ENCODE results near the gene LMO7. TPM values are rescaled to one million over a fixed set of nuclear protein-coding genes. Genes with fewer than 3 reads are reported as not detected.

LMO7 gene
- total RNA-seq, 1 experiment from 2014 or later: 18.5 TPM

GRCh38 chr13:75603038-75603437 is 33.1 kb upstream of the LMO7 start:
- Mint-ChIP-seq H3K27me3 (ENCODE audit: low read depth) (no peaks in the 10 kb centered on the region), H3K9me3 (peaks cover 7% of the 10 kb centered on the region; the same call in 1 of the 2 replicates), H3K4me3 (no peak overlapping the region), H3K4me1 (no peaks in the 10 kb centered on the region), H3K36me3 (peaks cover 11% of the 10 kb centered on the region), H3K27ac (no peak overlapping the region)
- ATAC-seq (no peak), DNase-seq (ENCODE audit: low spot score) (no peak)
- peak; percentile 73 for TF ChIP-seq ZNF121 (CRISPR knock-in tag; IDR thresholded peaks at IDR 0.05)
- no peak for TF ChIP-seq MYBL2 (CRISPR knock-in tag; IDR thresholded peaks at IDR 0.05)
- POLR2A ChIA-PET: no interaction called here
- CTCF ChIA-PET: no interaction called here

GRCh38 chr13:75607447-75607846 is 28.7 kb upstream of the LMO7 start:
- CTCF ChIA-PET: interaction anchor here (0.8 kb wide), 1 partner anchor 16 kb away, joined by 3 read pairs; no protein-coding TSS in a partner anchor
- no peak overlapping the region for H3K4me3 Mint-ChIP-seq
- TF ChIP-seq MLX (CRISPR knock-in tag; IDR thresholded peaks at IDR 0.05) (no peak), ZNF317 (CRISPR knock-in tag; IDR thresholded peaks at IDR 0.05; ENCODE audit: borderline replicate concordance, low read depth) (no peak), EMX1 (CRISPR knock-in tag; IDR thresholded peaks at IDR 0.05) (no peak), IRF2 (CRISPR knock-in tag; IDR thresholded peaks at IDR 0.05; ENCODE audit: borderline replicate concordance, low read depth) (no peak), TEAD4 (CRISPR knock-in tag; IDR thresholded peaks at IDR 0.05) (no peak), NR3C1 (CRISPR knock-in tag; conservative IDR thresholded peaks at IDR 0.05; ENCODE audit: low read depth) (no peak), JAZF1 (CRISPR knock-in tag; IDR thresholded peaks at IDR 0.05) (no peak), ZSCAN18 (CRISPR knock-in tag; IDR thresholded peaks at IDR 0.05) (no peak), ETV6 (CRISPR knock-in tag; IDR thresholded peaks at IDR 0.05) (no peak), CBFB (CRISPR knock-in tag; IDR thresholded peaks at IDR 0.05; ENCODE audit: low read depth) (no peak), CREB1 (CRISPR knock-in tag; IDR thresholded peaks at IDR 0.05) (no peak), CREM (CRISPR knock-in tag; IDR thresholded peaks at IDR 0.05) (no peak), ZNF416 (CRISPR knock-in tag; IDR thresholded peaks at IDR 0.05) (no peak), JUN (CRISPR knock-in tag; IDR thresholded peaks at IDR 0.05) (no peak), GTF2I (CRISPR knock-in tag; conservative IDR thresholded peaks at IDR 0.05) (no peak)
- no peaks in the 10 kb centered on the region for H3K27me3 Mint-ChIP-seq (ENCODE audit: low read depth)
- H3K36me3 Mint-ChIP-seq: no peaks in the 10 kb centered on the region
- ATAC-seq: no peak
- no peak overlapping the region for H3K27ac Mint-ChIP-seq
- no peaks in the 10 kb centered on the region for H3K9me3 Mint-ChIP-seq
- no peaks in the 10 kb centered on the region for H3K4me1 Mint-ChIP-seq
- no peak for DNase-seq (ENCODE audit: low spot score)
- POLR2A ChIA-PET: no interaction called here

- Mint-ChIP-seq H3K27me3 (ENCODE audit: low read depth) (no peaks in the 10 kb centered on the region), H3K9me3 (no peaks in the 10 kb centered on the region), H3K27ac (no peak overlapping the region), H3K36me3 (no peaks in the 10 kb centered on the region), H3K4me1 (no peaks in the 10 kb centered on the region), H3K4me3 (no peak overlapping the region)
- DNase-seq (ENCODE audit: low spot score) (no peak), ATAC-seq (no peak)
- CTCF ChIA-PET: no interaction called here
- POLR2A ChIA-PET: no interaction called here
- no peak for TF ChIP-seq SMAD3 (CRISPR knock-in tag; IDR thresholded peaks at IDR 0.05; ENCODE audit: borderline replicate concordance)
- no peak for TF ChIP-seq NR1H2 (CRISPR knock-in tag; IDR thresholded peaks at IDR 0.05)
- TF ChIP-seq ZSCAN18 (CRISPR knock-in tag; IDR thresholded peaks at IDR 0.05): no peak
- no peak for TF ChIP-seq PREB (CRISPR knock-in tag; IDR thresholded peaks at IDR 0.05; ENCODE audit: borderline replicate concordance)
- no peak for TF ChIP-seq E2F4 (CRISPR knock-in tag; IDR thresholded peaks at IDR 0.05; ENCODE audit: borderline replicate concordance, low read depth)
- TF ChIP-seq TCF7 (CRISPR knock-in tag; IDR thresholded peaks at IDR 0.05; ENCODE audit: low read depth): no peak
- TF ChIP-seq ELF4 (CRISPR knock-in tag; IDR thresholded peaks at IDR 0.05; ENCODE audit: low read depth): no peak
- no peak for TF ChIP-seq ZNF263 (CRISPR knock-in tag; IDR thresholded peaks at IDR 0.05; ENCODE audit: low read depth)
- TF ChIP-seq NFATC4 (CRISPR knock-in tag; IDR thresholded peaks at IDR 0.05): no peak
- no peak for TF ChIP-seq SOX15 (CRISPR knock-in tag; IDR thresholded peaks at IDR 0.05)
- no peak for TF ChIP-seq AR (CRISPR knock-in tag; IDR thresholded peaks at IDR 0.05)
Observed at GRCh38 chr13:75610466-75610865, 25.7 kb upstream of the LMO7 start.

All from WTC11 (cell line).